Fibroblast of skin of scalp (primary cell): ENCODE data around the gene ADM2.
"Not testable (repeated sequence)": the region's sequence is repeated elsewhere in the genome, so short reads cannot be mapped to it uniquely, and the experiment has no call there.

Experiments
- DNase-seq: peaks from one replicate; pipeline ENCODE4 v3.0.0-alpha.2; 2013

Gene ADM2

GRCh38 chr22:50506611-50507420 is 25.5 kb downstream of the ADM2 start:
- no peak for DNase-seq

DNA sequence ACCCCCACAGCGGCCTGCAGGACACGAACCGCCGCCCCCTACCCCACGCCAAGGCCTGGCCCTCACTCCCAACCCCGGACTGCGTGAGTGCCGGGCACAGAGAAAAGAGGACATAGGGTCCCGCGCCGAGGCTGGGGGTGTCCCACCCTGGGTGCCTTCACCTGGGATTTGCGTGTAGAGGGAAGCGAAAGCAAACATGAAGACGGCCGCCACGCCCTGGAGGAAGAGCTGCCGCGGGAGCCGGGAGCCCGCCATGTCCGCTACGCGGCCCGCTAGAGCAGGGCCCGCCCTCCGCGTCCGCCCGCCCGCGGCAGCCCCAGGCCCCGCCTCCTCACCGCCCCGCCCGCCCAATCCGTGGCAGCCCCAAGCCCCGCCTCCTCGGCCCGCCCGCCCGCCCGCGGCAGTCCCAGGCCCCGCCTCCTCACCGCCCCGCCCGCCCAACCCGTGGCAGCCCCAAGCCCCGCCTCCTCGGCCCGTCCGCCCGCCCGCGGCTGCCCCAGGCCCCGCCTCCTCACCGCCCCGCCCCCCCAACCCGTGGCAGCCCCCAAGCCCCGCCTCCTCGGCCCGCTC is 26.2 kb downstream of the ADM2 start, which contains the start of gene LMF2:
TSS of gene LMF2 (minus strand) at position 282 of the 570 bp plus-strand sequence. CDS start at position 255, 27 bp downstream.
- DNase-seq, result no peak

- peak; percentile 98 for DNase-seq
These were observed 26.9 kb downstream of the ADM2 start, which contains the start of gene NCAPH2 for GRCh38 chr22:50507991-50508884. NCAPH2 (plus strand) TSS chr22:50508224; CDS start chr22:50508338, 114 bp downstream.

- no peak for DNase-seq
These were observed 27.6 kb downstream of the ADM2 start for GRCh38 chr22:50508897-50509296.

DNA sequence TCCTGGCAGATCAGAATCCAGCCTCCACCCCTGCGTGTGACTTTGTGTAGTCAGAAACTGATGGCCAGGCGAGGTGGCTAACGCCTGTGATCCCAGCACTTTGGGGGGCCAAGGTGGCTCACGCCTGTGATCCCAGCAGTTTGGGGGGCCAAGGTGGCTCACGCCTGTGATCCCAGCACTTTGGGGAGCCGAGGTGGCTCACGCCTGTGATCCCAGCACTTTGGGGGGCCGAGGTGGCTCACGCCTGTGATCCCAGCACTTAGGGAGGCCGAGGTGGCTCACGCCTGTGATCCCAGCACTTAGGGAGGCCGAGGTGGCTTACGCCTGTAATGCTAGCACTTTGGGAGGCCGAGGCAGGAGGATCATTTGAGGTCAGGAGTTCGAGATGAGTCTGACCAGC is 31.8 kb downstream of the ADM2 start:
- DNase-seq, result no peak

GRCh38 chr22:50516068-50516467 is 34.7 kb downstream of the ADM2 start:
- no peak for DNase-seq

- no peak for DNase-seq
These were observed 35.5 kb downstream of the ADM2 start for GRCh38 chr22:50516891-50517290.

DNA sequence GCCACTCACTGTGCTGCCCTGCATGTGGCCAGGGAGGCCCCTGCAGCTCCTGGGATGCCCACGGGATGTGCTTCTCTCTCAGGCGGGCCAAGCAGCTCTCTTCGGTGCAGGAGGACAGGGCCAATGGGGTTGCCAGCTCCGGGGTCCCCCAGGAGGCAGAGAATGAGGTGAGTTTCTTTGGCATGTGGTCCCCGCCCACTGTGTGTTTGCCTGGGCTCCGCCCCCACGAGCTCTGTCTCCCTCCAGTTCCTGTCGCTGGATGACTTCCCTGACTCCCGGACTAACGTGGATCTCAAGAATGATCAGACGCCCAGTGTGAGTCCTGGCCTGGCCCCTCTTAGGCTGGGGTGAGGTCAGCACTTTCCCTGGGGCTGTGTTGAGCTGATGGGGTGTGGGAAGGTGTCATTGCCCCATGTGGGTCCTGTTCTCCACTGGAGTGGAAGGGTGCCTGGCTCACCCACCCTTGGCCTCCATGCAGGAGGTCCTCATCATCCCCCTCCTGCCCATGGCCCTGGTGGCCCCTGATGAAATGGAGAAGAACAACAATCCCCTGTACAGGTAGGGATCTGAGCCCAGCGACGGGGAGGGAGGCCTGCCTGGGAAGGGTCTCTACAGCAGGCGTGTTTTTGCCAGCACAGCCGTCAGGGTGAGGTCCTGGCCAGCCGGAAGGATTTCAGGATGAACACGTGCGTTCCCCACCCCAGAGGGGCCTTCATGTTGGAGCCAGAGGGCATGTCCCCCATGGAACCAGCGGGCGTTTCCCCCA is 36.3 kb downstream of the ADM2 start:
- no peak for DNase-seq

GRCh38 chr22:50518606-50519005 is 37.3 kb downstream of the ADM2 start:
- DNase-seq, result no peak

DNA sequence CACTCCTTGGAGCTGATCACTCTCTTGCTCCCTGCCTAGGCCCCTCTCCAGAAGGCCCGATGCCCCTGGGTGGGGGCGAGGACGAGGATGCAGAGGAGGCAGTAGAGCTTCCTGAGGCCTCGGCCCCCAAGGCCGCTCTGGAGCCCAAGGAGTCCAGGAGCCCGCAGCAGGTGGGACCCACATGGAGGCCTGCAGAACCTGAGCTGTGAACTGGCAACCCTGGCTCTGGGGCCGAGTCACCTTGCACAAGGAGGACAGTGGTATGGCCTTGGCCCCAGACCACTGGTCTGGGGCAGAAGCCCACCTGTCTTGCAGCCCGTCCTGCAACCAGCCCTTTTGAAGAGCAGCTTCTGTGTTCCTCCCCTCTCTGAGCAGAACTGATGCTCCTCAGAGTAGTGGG is 37.8 kb downstream of the ADM2 start:
- DNase-seq, result no peak

- DNase-seq, result not testable (repeated sequence)
These were observed 38.8 kb downstream of the ADM2 start for GRCh38 chr22:50520184-50520583.

DNA sequence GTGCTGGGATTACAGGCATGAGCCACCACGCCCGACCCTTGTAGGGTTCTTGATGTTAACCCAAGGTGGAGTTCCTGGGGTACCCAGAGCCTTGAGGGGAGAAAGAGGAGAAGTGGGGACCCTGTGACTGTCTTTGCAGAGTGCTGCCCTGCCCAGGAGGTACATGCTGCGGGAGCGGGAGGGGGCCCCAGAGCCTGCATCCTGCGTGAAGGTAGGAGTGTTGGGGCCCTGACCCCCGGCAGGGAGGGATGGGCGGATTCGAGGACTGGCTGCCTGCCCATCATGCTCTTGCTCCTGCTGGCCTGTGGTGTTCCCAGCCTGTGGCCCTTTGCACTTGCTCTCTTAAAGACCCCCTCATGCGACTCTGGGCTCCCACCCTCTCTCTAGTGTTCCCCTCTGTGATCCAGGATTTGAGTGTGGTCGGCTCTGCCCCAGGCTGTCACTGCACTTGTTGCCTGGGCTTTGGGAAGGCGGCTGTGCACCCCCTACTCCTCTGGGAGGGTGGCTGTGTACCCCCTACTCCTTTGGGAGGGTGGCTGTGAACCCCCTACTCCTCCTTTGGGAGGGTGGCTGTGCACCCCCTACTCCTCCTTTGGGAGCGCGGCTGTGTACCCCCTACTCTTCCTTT is 39.6 kb downstream of the ADM2 start:
- no peak for DNase-seq

DNA sequence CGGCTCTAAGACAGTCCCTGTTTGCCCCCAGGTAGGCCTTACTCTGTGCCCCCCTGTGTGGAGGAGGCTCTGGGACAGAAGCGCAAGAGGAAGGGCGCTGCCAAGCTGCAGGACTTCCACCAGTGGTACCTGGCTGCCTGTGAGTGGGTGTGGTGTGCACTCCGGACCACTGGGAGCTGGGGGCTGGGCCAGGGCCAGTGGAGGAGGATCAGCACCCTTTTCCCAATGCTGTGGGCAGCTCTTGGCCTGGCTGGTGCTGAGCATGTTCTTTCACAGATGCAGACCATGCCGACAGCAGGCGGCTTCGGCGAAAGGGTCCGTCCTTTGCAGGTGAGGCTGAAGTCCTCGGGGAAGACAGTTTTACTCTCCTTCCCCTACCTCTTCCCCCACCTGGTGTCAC is 40.4 kb downstream of the ADM2 start:
- DNase-seq, result no peak

GRCh38 chr22:50522208-50522805 is 41.0 kb downstream of the ADM2 start:
- no peak for DNase-seq

DNA sequence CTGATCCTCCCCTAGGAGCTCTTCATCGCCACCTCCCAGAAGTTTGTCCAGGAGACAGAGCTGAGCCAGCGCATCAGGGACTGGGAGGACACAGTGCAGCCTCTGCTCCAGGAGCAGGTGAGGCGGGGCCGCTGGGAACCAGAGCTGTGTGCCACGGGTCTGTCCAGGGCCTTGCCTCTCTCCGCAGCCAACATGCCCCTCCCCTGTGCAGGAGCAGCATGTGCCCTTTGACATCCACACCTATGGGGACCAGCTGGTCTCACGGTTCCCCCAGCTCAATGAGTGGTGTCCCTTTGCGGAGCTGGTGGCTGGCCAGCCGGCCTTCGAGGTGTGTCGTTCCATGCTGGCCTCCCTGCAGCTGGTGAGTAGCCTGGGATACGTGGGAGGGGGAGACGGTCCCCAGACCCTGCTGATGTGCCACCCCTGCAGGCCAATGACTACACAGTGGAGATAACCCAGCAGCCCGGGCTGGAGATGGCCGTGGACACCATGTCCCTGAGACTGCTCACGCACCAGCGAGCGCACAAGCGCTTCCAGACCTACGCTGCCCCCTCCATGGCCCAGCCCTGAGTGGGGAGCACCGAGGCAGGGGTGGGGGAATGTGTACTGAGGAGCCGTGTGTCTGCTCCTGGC is 41.6 kb downstream of the ADM2 start:
- DNase-seq, result no peak

DNA sequence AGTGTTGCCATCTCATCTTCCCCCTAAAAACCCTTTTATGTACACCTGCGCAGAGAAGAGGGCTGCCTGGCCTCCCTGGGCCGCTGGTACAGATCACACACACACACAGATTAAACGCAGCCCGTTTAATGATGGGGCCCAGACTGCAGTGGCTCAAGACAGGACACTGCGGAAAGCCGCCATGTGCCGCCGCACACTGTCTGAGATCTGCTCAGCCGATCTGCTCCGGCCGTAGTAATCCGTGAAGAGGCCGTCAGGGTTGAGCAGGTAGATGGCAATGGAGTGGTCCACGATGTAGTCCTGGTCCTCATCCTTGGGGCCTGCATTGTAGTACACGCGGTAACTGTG is 42.1 kb downstream of the ADM2 start:
- DNase-seq, result no peak

- no peak for DNase-seq
These were observed 42.7 kb downstream of the ADM2 start for GRCh38 chr22:50523806-50524675.

DNA sequence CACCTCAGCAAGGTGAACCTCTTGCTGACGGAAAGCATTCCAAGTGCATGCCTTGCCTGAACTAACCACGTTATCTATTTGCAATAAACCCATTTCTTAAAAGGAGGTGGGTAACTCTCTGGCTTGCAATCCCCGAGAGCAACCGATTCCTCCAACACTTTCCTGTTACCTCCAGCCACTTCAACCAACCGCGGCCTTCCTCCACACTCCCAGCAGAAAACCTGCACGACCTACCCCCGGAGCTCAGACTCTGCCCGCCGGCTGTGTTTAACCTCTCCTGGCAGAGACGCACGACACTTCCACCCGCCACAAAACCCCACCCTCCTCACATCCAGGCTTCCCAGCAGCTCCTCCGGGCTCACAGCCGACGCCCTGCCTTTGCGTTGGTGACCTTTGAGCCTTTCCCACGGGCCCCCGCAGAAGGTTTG is 43.3 kb downstream of the ADM2 start:
- DNase-seq, result no peak

GRCh38 chr22:50525104-50525857 is 43.9 kb downstream of the ADM2 start, which contains the start of gene SCO2:
SCO2 (minus strand) TSS chr22:50525598; CDS start chr22:50524411, 1,187 bp downstream.
- DNase-seq, result peak; percentile 98
